ENCODE data around the gene MAST2. TPM values are rescaled to one million over a fixed set of nuclear protein-coding genes. Genes with fewer than 3 reads are reported as not detected.

Gene MAST2
- polyA plus RNA-seq, 2 donors: 10.8 to 17.4 TPM

DNA sequence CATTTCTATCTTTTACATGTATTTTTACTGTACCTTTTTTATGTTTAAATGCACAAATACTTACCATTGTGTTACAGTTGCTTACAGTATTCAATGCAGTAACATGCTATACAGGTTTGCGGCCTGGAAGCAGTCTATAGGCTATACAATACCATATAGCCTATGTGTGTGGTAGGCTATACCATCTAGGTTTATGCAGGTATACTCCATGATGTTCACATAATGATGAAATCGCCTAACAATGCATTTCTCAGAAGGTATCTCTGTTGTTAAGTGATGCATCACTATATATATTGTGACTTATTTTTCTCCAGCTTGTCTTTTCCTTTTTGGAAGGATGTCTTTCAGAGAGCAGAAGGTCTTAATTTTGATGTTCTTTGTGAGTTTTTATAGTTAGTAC, 103.5 kb downstream of the MAST2 start:
- Histone ChIP-seq H3K4me3 (ENCODE audit: low read depth in 1 of 2, low read length in 2 of 2) (no peak overlapping the region), H3K4me1 (ENCODE audit: control insufficient read depth in 2 of 2, insufficient read depth in 2 of 2, low read length in 1 of 2) (no peaks in the 10 kb centered on the region), H3K27me3 (ENCODE audit: control insufficient read depth in 1 of 2, insufficient read depth in 2 of 2, low read length in 2 of 2) (no peaks in the 10 kb centered on the region), H3K9me3 (ENCODE audit: control insufficient read depth in 2 of 2, insufficient read depth in 1 of 2, low read depth in 1 of 2, low read length in 1 of 2) (no peaks in the 10 kb centered on the region), H3K36me3 (ENCODE audit: control insufficient read depth in 2 of 2, insufficient read depth in 2 of 2, low read length in 1 of 2) (no peaks in the 10 kb centered on the region), H3K27ac (ENCODE audit: low read depth in 2 of 2, low read length in 1 of 2) (no peak overlapping the region)
- WGBS, 2 donors: 97% methylated on average over 2 of the region's 2 CpGs

DNA sequence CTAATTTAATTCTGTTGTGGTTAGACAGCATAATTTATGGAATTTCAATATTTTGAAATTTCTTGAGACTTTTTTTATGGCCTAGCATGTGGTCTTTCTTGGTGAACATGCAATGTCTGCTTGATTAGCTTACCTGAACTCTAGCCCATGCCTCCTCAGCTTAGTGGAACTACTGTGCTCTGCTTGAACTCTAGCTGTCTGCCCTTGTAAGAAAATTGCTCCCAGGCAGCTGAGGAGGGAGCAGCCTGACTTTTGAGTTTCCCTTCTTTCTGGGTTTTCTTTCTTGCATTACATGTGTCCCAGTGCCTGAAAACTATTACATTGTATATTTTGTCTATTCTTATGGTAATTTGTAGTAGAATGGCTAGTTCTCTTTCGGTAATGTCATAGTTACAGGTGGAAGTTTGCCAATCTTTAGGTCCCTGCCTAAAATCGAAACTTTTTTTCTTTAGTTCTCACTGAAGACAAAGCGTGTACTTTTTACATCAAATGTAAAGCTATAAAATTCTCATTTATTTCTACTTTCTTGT, 105.3 kb downstream of the MAST2 start:
- Histone ChIP-seq H3K27ac (ENCODE audit: low read depth in 2 of 2, low read length in 1 of 2) (no peak overlapping the region), H3K9me3 (ENCODE audit: control insufficient read depth in 2 of 2, insufficient read depth in 1 of 2, low read depth in 1 of 2, low read length in 1 of 2) (no peaks in the 10 kb centered on the region), H3K4me1 (ENCODE audit: control insufficient read depth in 2 of 2, insufficient read depth in 2 of 2, low read length in 1 of 2) (no peaks in the 10 kb centered on the region), H3K4me3 (ENCODE audit: low read depth in 1 of 2, low read length in 2 of 2) (no peak overlapping the region), H3K27me3 (ENCODE audit: control insufficient read depth in 1 of 2, insufficient read depth in 2 of 2, low read length in 2 of 2) (no peaks in the 10 kb centered on the region), H3K36me3 (ENCODE audit: control insufficient read depth in 2 of 2, insufficient read depth in 2 of 2, low read length in 1 of 2) (no peaks in the 10 kb centered on the region)
- 69 to 73% methylated on average over 3 of the region's 3 CpGs for WGBS, 2 donors

DNA sequence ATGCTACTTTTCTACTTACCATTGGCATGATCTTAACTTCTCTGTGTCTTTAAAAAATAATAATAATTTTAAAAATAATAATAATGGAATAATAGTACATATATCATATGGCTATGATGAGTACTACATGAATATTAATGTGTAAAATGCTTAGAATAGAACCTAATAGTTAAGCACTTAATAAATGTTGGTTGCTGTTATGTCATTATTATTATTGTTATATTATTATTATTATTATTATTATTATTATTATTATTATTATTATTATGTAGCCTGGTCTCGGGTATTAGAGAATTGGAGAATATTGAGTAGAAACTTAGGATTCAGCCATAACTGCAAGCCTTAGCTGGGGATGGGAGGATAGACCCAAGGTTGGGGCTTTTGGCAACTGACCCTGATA, 108.2 kb downstream of the MAST2 start:
- Histone ChIP-seq H3K27ac (ENCODE audit: low read depth in 2 of 2, low read length in 1 of 2) (no peak overlapping the region), H3K4me1 (ENCODE audit: control insufficient read depth in 2 of 2, insufficient read depth in 2 of 2, low read length in 1 of 2) (no peaks in the 10 kb centered on the region), H3K36me3 (ENCODE audit: control insufficient read depth in 2 of 2, insufficient read depth in 2 of 2, low read length in 1 of 2) (no peaks in the 10 kb centered on the region), H3K4me3 (ENCODE audit: low read depth in 1 of 2, low read length in 2 of 2) (no peak overlapping the region), H3K27me3 (ENCODE audit: control insufficient read depth in 1 of 2, insufficient read depth in 2 of 2, low read length in 2 of 2) (no peaks in the 10 kb centered on the region), H3K9me3 (ENCODE audit: control insufficient read depth in 2 of 2, insufficient read depth in 1 of 2, low read depth in 1 of 2, low read length in 1 of 2) (no peaks in the 10 kb centered on the region)
- 83 to 98% methylated on average over 1 of the region's 1 CpG for WGBS, 2 donors

DNA sequence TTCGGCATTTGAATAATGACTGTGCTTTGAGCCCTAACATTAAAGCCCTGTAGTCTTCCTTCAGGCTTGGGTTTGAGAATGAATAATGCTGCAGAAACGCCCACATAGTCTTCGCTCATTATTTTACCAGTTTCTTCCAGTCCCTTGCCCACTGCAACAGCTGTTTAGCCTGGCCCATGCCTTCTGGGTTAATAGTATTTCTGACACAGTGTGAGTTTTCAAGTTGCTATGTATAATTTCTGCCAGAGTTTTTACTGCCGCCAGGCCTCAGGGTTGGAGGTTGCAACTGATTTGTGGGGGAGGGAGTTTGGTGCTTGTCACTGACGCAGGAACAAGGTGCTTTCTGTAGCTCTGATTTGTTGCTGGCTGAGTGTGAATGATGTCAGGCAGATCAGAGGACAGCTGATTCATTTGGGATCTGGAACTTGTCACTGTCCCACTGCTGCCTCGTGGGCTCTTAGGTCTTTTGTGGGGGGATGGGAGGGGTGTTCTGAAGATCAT, 109.8 kb downstream of the MAST2 start:
- no peak overlapping the region for H3K4me3 ChIP-seq (ENCODE audit: low read depth in 1 of 2, low read length in 2 of 2)
- H3K4me1 ChIP-seq (ENCODE audit: control insufficient read depth in 2 of 2, insufficient read depth in 2 of 2, low read length in 1 of 2): no peaks in the 10 kb centered on the region
- H3K9me3 ChIP-seq (ENCODE audit: control insufficient read depth in 2 of 2, insufficient read depth in 1 of 2, low read depth in 1 of 2, low read length in 1 of 2): no peaks in the 10 kb centered on the region
- H3K36me3 ChIP-seq (ENCODE audit: control insufficient read depth in 2 of 2, insufficient read depth in 2 of 2, low read length in 1 of 2): no peaks in the 10 kb centered on the region
- no peaks in the 10 kb centered on the region for H3K27me3 ChIP-seq (ENCODE audit: control insufficient read depth in 1 of 2, insufficient read depth in 2 of 2, low read length in 2 of 2)
- H3K27ac ChIP-seq (ENCODE audit: low read depth in 2 of 2, low read length in 1 of 2): peak overlapping the region in 1 of 2 donors; percentile 46
- 55 to 61% methylated on average over 6 of the region's 6 CpGs for WGBS, 2 donors

DNA sequence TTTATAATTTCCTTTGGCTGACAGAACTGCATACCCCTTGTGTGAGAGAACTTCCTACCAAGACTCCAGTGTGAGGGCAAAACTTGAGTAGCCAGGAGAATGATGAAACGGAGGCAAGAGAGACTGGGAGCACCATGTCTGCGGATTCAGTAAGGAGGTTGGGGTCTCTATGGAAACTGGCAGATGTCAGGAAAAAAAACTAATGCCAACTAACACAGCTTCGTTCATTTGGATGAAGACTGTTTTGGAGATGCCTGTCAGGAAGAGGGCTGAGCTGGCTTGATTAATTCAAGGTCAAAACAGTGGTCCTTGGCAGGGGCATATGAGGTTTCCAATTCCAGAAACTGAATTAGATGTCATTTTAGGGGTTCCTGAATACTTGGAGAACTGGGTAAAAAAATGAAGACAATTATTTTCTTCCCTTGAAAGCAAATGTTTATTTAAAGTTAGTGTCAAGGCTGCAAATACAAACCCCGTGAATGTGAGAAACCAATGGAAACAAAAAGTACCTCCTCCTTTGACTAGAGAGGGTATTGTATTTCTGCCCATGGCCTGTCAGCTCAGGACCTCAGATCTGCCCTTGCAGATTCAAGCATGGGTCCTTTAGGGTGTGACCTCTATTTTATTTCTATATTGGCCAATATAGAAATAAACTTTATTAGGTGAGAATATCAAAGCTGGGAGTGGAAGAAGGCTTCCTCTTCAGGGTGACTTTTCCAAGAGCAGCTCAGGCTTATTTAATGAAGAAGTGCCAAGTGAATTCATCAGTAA, 110.5 kb downstream of the MAST2 start:
- no peaks in the 10 kb centered on the region for H3K36me3 ChIP-seq (ENCODE audit: control insufficient read depth in 2 of 2, insufficient read depth in 2 of 2, low read length in 1 of 2)
- H3K4me3 ChIP-seq (ENCODE audit: low read depth in 1 of 2, low read length in 2 of 2): no peak overlapping the region
- no peaks in the 10 kb centered on the region for H3K4me1 ChIP-seq (ENCODE audit: control insufficient read depth in 2 of 2, insufficient read depth in 2 of 2, low read length in 1 of 2)
- no peaks in the 10 kb centered on the region for H3K9me3 ChIP-seq (ENCODE audit: control insufficient read depth in 2 of 2, insufficient read depth in 1 of 2, low read depth in 1 of 2, low read length in 1 of 2)
- H3K27me3 ChIP-seq (ENCODE audit: control insufficient read depth in 1 of 2, insufficient read depth in 2 of 2, low read length in 2 of 2): no peaks in the 10 kb centered on the region
- peak overlapping the region; percentile 31 to 36 for H3K27ac ChIP-seq (ENCODE audit: low read depth in 2 of 2, low read length in 1 of 2)
- WGBS, 2 donors: 69 to 71% methylated on average over 4 of the region's 4 CpGs

DNA sequence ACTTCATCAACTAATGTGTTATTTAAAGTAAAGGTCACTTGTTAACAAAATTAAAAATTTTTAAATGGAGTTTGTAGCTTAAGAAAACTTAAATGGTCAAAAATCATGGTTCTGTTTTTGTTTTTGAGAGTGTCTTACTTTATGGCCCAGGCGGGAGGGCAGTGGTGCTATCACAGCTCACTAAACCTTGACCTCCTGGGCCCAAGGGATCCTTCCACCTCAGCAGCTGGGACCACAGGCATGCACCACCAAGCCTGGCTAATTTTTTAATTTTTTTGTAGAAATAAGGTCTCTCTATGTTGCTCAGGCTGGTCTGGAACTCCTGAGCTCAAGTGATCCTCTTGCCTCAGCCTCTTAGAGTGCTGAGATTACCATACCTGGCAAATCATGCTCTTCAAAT, 111.4 kb downstream of the MAST2 start:
- Histone ChIP-seq H3K4me1 (ENCODE audit: control insufficient read depth in 2 of 2, insufficient read depth in 2 of 2, low read length in 1 of 2) (no peaks in the 10 kb centered on the region), H3K36me3 (ENCODE audit: control insufficient read depth in 2 of 2, insufficient read depth in 2 of 2, low read length in 1 of 2) (no peaks in the 10 kb centered on the region), H3K27me3 (ENCODE audit: control insufficient read depth in 1 of 2, insufficient read depth in 2 of 2, low read length in 2 of 2) (no peaks in the 10 kb centered on the region), H3K4me3 (ENCODE audit: low read depth in 1 of 2, low read length in 2 of 2) (no peak overlapping the region), H3K9me3 (ENCODE audit: control insufficient read depth in 2 of 2, insufficient read depth in 1 of 2, low read depth in 1 of 2, low read length in 1 of 2) (no peaks in the 10 kb centered on the region), H3K27ac (ENCODE audit: low read depth in 2 of 2, low read length in 1 of 2) (no peak overlapping the region)
- 87 to 95% methylated on average over 1 of the region's 1 CpG for WGBS, 2 donors

DNA sequence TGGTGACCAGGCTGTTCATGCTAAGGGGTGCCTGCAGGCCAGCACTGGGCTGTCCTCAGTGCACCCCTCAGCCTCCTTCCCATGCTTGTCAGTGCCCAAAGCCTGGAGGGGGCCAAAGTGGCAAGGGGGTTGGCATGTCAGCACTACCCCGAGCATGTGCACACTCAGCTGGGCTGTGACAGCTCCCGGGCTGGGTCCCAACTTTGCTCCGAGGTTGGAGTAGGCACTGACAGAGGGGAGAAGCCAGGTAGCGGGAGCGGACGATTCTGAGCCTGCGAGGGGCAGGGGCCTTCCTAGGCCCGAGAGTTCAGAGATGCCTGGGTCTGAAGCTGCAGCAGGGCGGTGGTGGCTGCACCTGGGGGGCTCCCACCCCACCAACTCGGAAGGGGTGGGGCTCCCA, 119.0 kb downstream of the MAST2 start:
- H3K4me3 ChIP-seq (ENCODE audit: low read depth in 1 of 2, low read length in 2 of 2): no peak overlapping the region
- no peak overlapping the region for H3K27ac ChIP-seq (ENCODE audit: low read depth in 2 of 2, low read length in 1 of 2)
- WGBS, 2 donors: 96 to 97% methylated on average over 8 to 10 of the region's 10 CpGs
- H3K27me3 ChIP-seq (ENCODE audit: control insufficient read depth in 1 of 2, insufficient read depth in 2 of 2, low read length in 2 of 2): no peaks in the 10 kb centered on the region
- H3K9me3 ChIP-seq (ENCODE audit: control insufficient read depth in 2 of 2, insufficient read depth in 1 of 2, low read depth in 1 of 2, low read length in 1 of 2): no peaks in the 10 kb centered on the region
- H3K36me3 ChIP-seq (ENCODE audit: control insufficient read depth in 2 of 2, insufficient read depth in 2 of 2, low read length in 1 of 2): no peaks in the 10 kb centered on the region
- H3K4me1 ChIP-seq (ENCODE audit: control insufficient read depth in 2 of 2, insufficient read depth in 2 of 2, low read length in 1 of 2): no peaks in the 10 kb centered on the region

DNA sequence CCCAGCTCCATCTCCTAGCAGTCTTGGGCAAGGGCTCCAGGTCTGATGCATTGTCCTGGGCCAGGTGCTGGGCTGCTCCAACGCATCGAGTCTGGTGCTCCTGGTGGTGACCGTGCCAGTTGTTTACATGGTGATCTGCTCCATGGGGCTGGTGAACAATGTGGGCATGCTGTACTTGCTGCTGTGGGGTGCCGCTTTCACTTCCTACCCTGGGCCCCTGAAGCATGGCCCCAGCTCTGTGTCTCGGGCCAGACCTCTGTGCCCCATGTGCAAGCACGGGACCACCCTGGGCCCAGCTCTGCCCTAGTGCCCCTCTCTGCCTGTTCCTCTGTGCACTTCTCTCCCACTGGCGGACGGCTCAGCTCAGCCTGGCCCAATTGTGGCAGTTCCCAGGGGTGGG, 119.4 kb downstream of the MAST2 start:
- no peaks in the 10 kb centered on the region for H3K4me1 ChIP-seq (ENCODE audit: control insufficient read depth in 2 of 2, insufficient read depth in 2 of 2, low read length in 1 of 2)
- no peaks in the 10 kb centered on the region for H3K9me3 ChIP-seq (ENCODE audit: control insufficient read depth in 2 of 2, insufficient read depth in 1 of 2, low read depth in 1 of 2, low read length in 1 of 2)
- no peaks in the 10 kb centered on the region for H3K36me3 ChIP-seq (ENCODE audit: control insufficient read depth in 2 of 2, insufficient read depth in 2 of 2, low read length in 1 of 2)
- H3K27me3 ChIP-seq (ENCODE audit: control insufficient read depth in 1 of 2, insufficient read depth in 2 of 2, low read length in 2 of 2): no peaks in the 10 kb centered on the region
- 91 to 95% methylated on average over 8 of the region's 8 CpGs for WGBS, 2 donors
- H3K27ac ChIP-seq (ENCODE audit: low read depth in 2 of 2, low read length in 1 of 2): no peak overlapping the region
- H3K4me3 ChIP-seq (ENCODE audit: low read depth in 1 of 2, low read length in 2 of 2): no peak overlapping the region

DNA sequence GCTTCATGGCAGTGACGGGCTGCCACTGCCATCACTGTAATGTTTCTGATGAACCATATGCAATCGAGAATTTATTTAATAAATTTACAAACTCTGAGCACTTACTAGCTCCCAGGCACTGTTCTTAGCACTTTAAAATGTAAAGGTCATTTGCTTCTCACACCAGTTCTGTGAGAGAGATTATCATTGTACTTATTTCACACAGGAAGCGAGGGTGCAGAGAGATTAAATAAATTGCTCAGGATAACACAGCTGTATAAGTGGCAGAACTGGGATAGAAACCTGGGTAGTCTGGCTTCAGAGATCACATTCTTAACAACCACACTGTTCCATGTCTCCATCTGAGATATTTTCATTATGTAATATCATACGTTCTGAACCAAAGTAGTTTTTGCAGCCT, 119.9 kb downstream of the MAST2 start:
- Histone ChIP-seq H3K36me3 (ENCODE audit: control insufficient read depth in 2 of 2, insufficient read depth in 2 of 2, low read length in 1 of 2) (no peaks in the 10 kb centered on the region), H3K27ac (ENCODE audit: low read depth in 2 of 2, low read length in 1 of 2) (no peak overlapping the region), H3K4me3 (ENCODE audit: low read depth in 1 of 2, low read length in 2 of 2) (no peak overlapping the region), H3K27me3 (ENCODE audit: control insufficient read depth in 1 of 2, insufficient read depth in 2 of 2, low read length in 2 of 2) (no peaks in the 10 kb centered on the region), H3K4me1 (ENCODE audit: control insufficient read depth in 2 of 2, insufficient read depth in 2 of 2, low read length in 1 of 2) (no peaks in the 10 kb centered on the region), H3K9me3 (ENCODE audit: control insufficient read depth in 2 of 2, insufficient read depth in 1 of 2, low read depth in 1 of 2, low read length in 1 of 2) (no peaks in the 10 kb centered on the region)
- 83 to 87% methylated on average over 4 of the region's 4 CpGs for WGBS, 2 donors

DNA sequence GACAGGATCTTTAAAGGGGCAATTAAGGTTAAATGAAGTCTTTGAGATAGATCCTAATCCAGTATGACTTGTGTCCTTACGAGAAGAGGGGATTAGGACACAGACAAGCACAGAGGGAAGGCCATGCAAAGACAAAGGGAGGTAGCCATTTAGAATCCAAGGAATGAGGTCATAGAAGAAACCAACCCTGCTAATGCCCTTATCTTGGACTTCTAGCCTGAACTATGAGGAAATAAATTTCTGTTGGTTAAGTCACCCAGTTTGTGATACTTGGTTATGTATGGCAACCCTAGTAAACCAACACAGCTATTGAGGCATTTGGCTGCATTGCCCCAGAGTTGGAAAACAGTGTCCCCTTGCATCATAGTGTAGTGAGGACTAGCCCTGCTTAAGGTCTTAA, 121.3 kb downstream of the MAST2 start:
- H3K36me3 ChIP-seq (ENCODE audit: control insufficient read depth in 2 of 2, insufficient read depth in 2 of 2, low read length in 1 of 2): no peaks in the 10 kb centered on the region
- no peaks in the 10 kb centered on the region for H3K4me1 ChIP-seq (ENCODE audit: control insufficient read depth in 2 of 2, insufficient read depth in 2 of 2, low read length in 1 of 2)
- H3K4me3 ChIP-seq (ENCODE audit: low read depth in 1 of 2, low read length in 2 of 2): no peak overlapping the region
- H3K27ac ChIP-seq (ENCODE audit: low read depth in 2 of 2, low read length in 1 of 2): no peak overlapping the region
- no peaks in the 10 kb centered on the region for H3K9me3 ChIP-seq (ENCODE audit: control insufficient read depth in 2 of 2, insufficient read depth in 1 of 2, low read depth in 1 of 2, low read length in 1 of 2)
- WGBS, 2 donors: 78% methylated on average over 1 of the region's 1 CpG
- no peaks in the 10 kb centered on the region for H3K27me3 ChIP-seq (ENCODE audit: control insufficient read depth in 1 of 2, insufficient read depth in 2 of 2, low read length in 2 of 2)
